ENCODE measurements around the gene RHAG.

DNA sequence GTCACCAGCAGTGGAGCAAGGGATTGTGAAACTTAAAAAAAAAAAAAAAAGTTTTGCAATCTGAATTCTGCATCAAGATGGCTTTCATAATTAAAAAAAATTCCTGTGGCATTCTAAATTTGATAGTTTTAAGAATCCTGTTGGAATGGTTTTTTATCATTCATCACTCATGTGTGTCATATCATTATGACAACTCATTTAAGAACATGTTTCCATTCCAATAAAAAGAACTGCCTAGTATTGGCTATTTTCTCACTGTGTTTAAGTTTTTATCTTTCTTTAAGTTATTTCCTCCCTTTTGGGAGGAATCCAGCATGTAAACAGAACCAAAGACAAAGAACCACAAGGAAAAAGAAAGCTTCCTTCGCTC lies 26.2 kb upstream of the RHAG start:
- TF ChIP-seq, protein P1, sequence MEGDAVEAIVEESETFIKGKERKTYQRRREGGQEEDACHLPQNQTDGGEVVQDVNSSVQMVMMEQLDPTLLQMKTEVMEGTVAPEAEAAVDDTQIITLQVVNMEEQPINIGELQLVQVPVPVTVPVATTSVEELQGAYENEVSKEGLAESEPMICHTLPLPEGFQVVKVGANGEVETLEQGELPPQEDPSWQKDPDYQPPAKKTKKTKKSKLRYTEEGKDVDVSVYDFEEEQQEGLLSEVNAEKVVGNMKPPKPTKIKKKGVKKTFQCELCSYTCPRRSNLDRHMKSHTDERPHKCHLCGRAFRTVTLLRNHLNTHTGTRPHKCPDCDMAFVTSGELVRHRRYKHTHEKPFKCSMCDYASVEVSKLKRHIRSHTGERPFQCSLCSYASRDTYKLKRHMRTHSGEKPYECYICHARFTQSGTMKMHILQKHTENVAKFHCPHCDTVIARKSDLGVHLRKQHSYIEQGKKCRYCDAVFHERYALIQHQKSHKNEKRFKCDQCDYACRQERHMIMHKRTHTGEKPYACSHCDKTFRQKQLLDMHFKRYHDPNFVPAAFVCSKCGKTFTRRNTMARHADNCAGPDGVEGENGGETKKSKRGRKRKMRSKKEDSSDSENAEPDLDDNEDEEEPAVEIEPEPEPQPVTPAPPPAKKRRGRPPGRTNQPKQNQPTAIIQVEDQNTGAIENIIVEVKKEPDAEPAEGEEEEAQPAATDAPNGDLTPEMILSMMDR (IDR thresholded peaks at IDR 0.05; ENCODE audit: low read length), result no peak
- TF ChIP-seq EZH2 (optimal IDR thresholded peaks at IDR 0.05; ENCODE audit: low read depth, low read length), result no peak
